GM23338 (cell line): ENCODE data around the gene EEA1. TPM values are rescaled to one million over a fixed set of nuclear protein-coding genes. Genes with fewer than 3 reads are reported as not detected.

ENCODE experiments used
- ATAC-seq: fragments of 200-7000 bp; cut with Tn5 transposase; 3 replicates; pipeline ENCODE4 v1.9.1; 2020
- DNase-seq: peaks from one replicate; pipeline ENCODE4 v3.0.0-alpha.2; 2015; ENCODE audit warnings: low spot score
- H2AFZ ChIP-seq: fragments of 200-600 bp; sonication (generic); 2 replicates; pipeline ENCODE4 v1.8.0; 2016; ENCODE audit warnings: antibody characterized with exemption, mild to moderate bottlenecking, moderate library complexity
- H3F3A ChIP-seq: fragments of 200-600 bp; sonication (generic); replicated peaks from 2 replicates; pipeline ENCODE4 v1.8.0; 2017; ENCODE audit warnings: antibody characterized with exemption, mixed run types, low read depth
- H3K27ac ChIP-seq: fragments of 200-600 bp; sonication (generic); 2 replicates; pipeline ENCODE4 v1.6.1; 2016; ENCODE audit warnings: low read depth
- H3K27me3 ChIP-seq: fragments of 200-600 bp; sonication (generic); 2 replicates; pipeline ENCODE4 v1.8.0; 2016; ENCODE audit warnings: mild to moderate bottlenecking, mixed run types, moderate library complexity; ENCODE audit not compliant: insufficient read depth
- H3K36me3 ChIP-seq: fragments of 200-600 bp; sonication (generic); 2 replicates; pipeline ENCODE4 v1.8.0; 2016; ENCODE audit warnings: mild to moderate bottlenecking; ENCODE audit not compliant: insufficient read depth
- H3K4me1 ChIP-seq: fragments of 200-600 bp; sonication (generic); 2 replicates; pipeline ENCODE4 v1.8.0; 2016; ENCODE audit warnings: mild to moderate bottlenecking, moderate library complexity; ENCODE audit not compliant: insufficient read depth
- H3K4me2 ChIP-seq: fragments of 200-600 bp; sonication (generic); 2 replicates; pipeline ENCODE4 v1.7.1; 2017; ENCODE audit warnings: mixed run types
- H3K4me3 ChIP-seq: fragments of 200-600 bp; sonication (generic); 2 replicates; pipeline ENCODE4 v1.6.1; 2016; ENCODE audit warnings: mixed run types
- H3K79me2 ChIP-seq: fragments of 200-600 bp; sonication (generic); replicated peaks from 2 replicates; pipeline ENCODE4 v1.8.0; 2017; ENCODE audit warnings: mild to moderate bottlenecking; ENCODE audit not compliant: insufficient read depth
- H3K9me2 ChIP-seq: fragments of 200-600 bp; sonication (generic); 2 replicates; pipeline ENCODE4 v1.8.0; 2017; ENCODE audit not compliant: insufficient read depth
- H4K20me1 ChIP-seq: fragments of 200-600 bp; sonication (generic); replicated peaks from 2 replicates; pipeline ENCODE4 v1.8.0; 2017; ENCODE audit warnings: mild to moderate bottlenecking; ENCODE audit not compliant: insufficient read depth
- H3K27ac Mint-ChIP-seq: 2 replicates; pipeline ENCODE4 v1.8.0; 2020; ENCODE audit warnings: inconsistent platforms, mild to moderate bottlenecking, moderate library complexity, mixed read lengths
- H3K27me3 Mint-ChIP-seq: 3 replicates; pipeline ENCODE4 v1.8.0; 2022; ENCODE audit warnings: low read depth, mild to moderate bottlenecking, moderate library complexity, mixed read lengths, inconsistent platforms; ENCODE audit not compliant: insufficient read depth, poor library complexity
- H3K36me3 Mint-ChIP-seq: 3 replicates; pipeline ENCODE4 v1.8.0; 2021; ENCODE audit warnings: low read depth, mild to moderate bottlenecking, inconsistent platforms, moderate library complexity, mixed read lengths
- H3K4me1 Mint-ChIP-seq: 3 replicates; pipeline ENCODE4 v1.8.0; 2020; ENCODE audit warnings: mild to moderate bottlenecking, inconsistent platforms, mixed read lengths
- H3K4me3 Mint-ChIP-seq: 3 replicates; pipeline ENCODE4 v1.8.0; 2021; ENCODE audit warnings: moderate library complexity, mild to moderate bottlenecking, inconsistent platforms, mixed read lengths
- H3K9me3 Mint-ChIP-seq: 3 replicates; pipeline ENCODE4 v1.8.0; 2020; ENCODE audit warnings: moderate library complexity, mild to moderate bottlenecking, inconsistent platforms, mixed read lengths
- CTCF ChIP-seq, 2 experiments: fragments of 200-600 bp in 1 of 2; sonication (generic) in 1 of 2; conservative IDR thresholded peaks; 2 replicates each; pipeline versions ENCODE4 v1.5.1 to v1.6.1; 2016 to 2017; ENCODE audit warnings: antibody characterized with exemption in 2 of 2, low read depth in 2 of 2, mild to moderate bottlenecking in 2 of 2, moderate library complexity in 1 of 2
- ETS1 ChIP-seq: IDR thresholded peaks from 2 replicates; pipeline ENCODE4 v1.6.1; 2016; ENCODE audit warnings: antibody characterized with exemption
- EZH2 ChIP-seq: fragments of 200-600 bp; sonication (generic); IDR thresholded peaks from one replicate; pipeline ENCODE4 v1.8.0; 2017; ENCODE audit warnings: antibody characterized with exemption, mild to moderate bottlenecking, low read depth; ENCODE audit not compliant: unreplicated experiment
- JUNB ChIP-seq: IDR thresholded peaks from one replicate; pipeline ENCODE4 v1.6.1; 2016; ENCODE audit warnings: antibody characterized with exemption; ENCODE audit not compliant: unreplicated experiment
- NANOG ChIP-seq: IDR thresholded peaks from 2 replicates; pipeline ENCODE4 v1.6.1; 2016; ENCODE audit warnings: antibody characterized with exemption, borderline replicate concordance
- POLR2AphosphoS5 ChIP-seq: IDR thresholded peaks from 2 replicates; pipeline ENCODE4 v1.6.1; 2016; ENCODE audit warnings: antibody characterized with exemption, low read depth
- REST ChIP-seq: IDR thresholded peaks from one replicate; pipeline ENCODE4 v1.6.1; 2018; ENCODE audit warnings: antibody characterized with exemption; ENCODE audit not compliant: unreplicated experiment
- STAT1 ChIP-seq: IDR thresholded peaks from one replicate; pipeline ENCODE4 v1.6.1; 2016; ENCODE audit warnings: antibody characterized with exemption; ENCODE audit not compliant: unreplicated experiment
- ZNF462 ChIP-seq: fragments of 250-450 bp; sonication (Bioruptor Pico); IDR thresholded peaks from 2 replicates; pipeline ENCODE4 v1.5.0; 2020; ENCODE audit warnings: mild to moderate bottlenecking, moderate library complexity
- polyA plus RNA-seq: library from polyadenylated mRNA; unstranded; fragments of >200 nt; fragmentation: Nextera tagmentation; extraction: Ambion mirVana; gene quantifications from 2 replicates; pipeline ENCODE4 v1.2.1, GENCODE V29; 2016
- total RNA-seq: library from RNA; depleted of rRNA; stranded (reverse); fragments of >200 nt; shearing (Covaris generic); gene quantifications from 2 replicates; pipeline ENCODE4 v1.2.3, GENCODE V29; 2014

The EEA1 gene
- total and polyA plus RNA-seq, 2 experiments from 2014 or later = 10.0 to 41.1 TPM

GRCh38 chr12:92778525-92778924 lies 150.6 kb downstream of the EEA1 start (continued):
- TF ChIP-seq REST (no peak), CTCF (conservative IDR thresholded peaks at IDR 0.05; ENCODE audit: low read depth in 2 of 2) (no peak), STAT1 (no peak), ETS1 (no peak), JUNB (no peak), POLR2AphosphoS5 (no peak)

GRCh38 chr12:92775416-92775815 lies 153.7 kb downstream of the EEA1 start:
- Mint-ChIP-seq H3K27ac (no peak overlapping the region), H3K4me1 (peaks cover 15% of the 10 kb centered on the region), H3K27me3 (no peaks in the 10 kb centered on the region), H3K4me3 (no peak overlapping the region), H3K36me3 (peaks cover 7% of the 10 kb centered on the region; the same call in 2 of the 3 replicates), H3K9me3 (no peaks in the 10 kb centered on the region)
- Histone ChIP-seq H3K36me3 (no peaks in the 10 kb centered on the region), H4K20me1 (no peaks in the 10 kb centered on the region), H3K4me3 (no peak overlapping the region), H3K79me2 (no peaks in the 10 kb centered on the region), H3K9me2 (no peaks in the 10 kb centered on the region), H3K4me1 (peaks cover 17% of the 10 kb centered on the region), H3K27ac (no peak overlapping the region), H2AFZ (no peak overlapping the region), H3K27me3 (no peaks in the 10 kb centered on the region), H3F3A (no peaks in the 10 kb centered on the region), H3K4me2 (no peak overlapping the region)
- DNase-seq (no peak), ATAC-seq (no peak)
- TF ChIP-seq NANOG = no peak
- TF ChIP-seq JUNB = no peak
- no peak for TF ChIP-seq ETS1
- TF ChIP-seq ZNF462 (CRISPR knock-in tag) = no peak
- no peak for TF ChIP-seq EZH2
